GM23338 (cell line): ENCODE data around the gene CHRD. TPM values are rescaled to one million over a fixed set of nuclear protein-coding genes. Genes with fewer than 3 reads are reported as not detected.

Experiments used
- ATAC-seq: fragments of 200-7000 bp; cut with Tn5 transposase; 3 replicates; pipeline ENCODE4 v1.9.1; 2020
- DNase-seq: peaks from one replicate; pipeline ENCODE4 v3.0.0-alpha.2; 2015; ENCODE audit warnings: low spot score
- H2AFZ ChIP-seq: fragments of 200-600 bp; sonication (generic); 2 replicates; pipeline ENCODE4 v1.8.0; 2016; ENCODE audit warnings: antibody characterized with exemption, mild to moderate bottlenecking, moderate library complexity
- H3F3A ChIP-seq: fragments of 200-600 bp; sonication (generic); replicated peaks from 2 replicates; pipeline ENCODE4 v1.8.0; 2017; ENCODE audit warnings: antibody characterized with exemption, mixed run types, low read depth
- H3K27ac ChIP-seq: fragments of 200-600 bp; sonication (generic); 2 replicates; pipeline ENCODE4 v1.6.1; 2016; ENCODE audit warnings: low read depth
- H3K27me3 ChIP-seq: fragments of 200-600 bp; sonication (generic); 2 replicates; pipeline ENCODE4 v1.8.0; 2016; ENCODE audit warnings: mild to moderate bottlenecking, mixed run types, moderate library complexity; ENCODE audit not compliant: insufficient read depth
- H3K36me3 ChIP-seq: fragments of 200-600 bp; sonication (generic); 2 replicates; pipeline ENCODE4 v1.8.0; 2016; ENCODE audit warnings: mild to moderate bottlenecking; ENCODE audit not compliant: insufficient read depth
- H3K4me1 ChIP-seq: fragments of 200-600 bp; sonication (generic); 2 replicates; pipeline ENCODE4 v1.8.0; 2016; ENCODE audit warnings: mild to moderate bottlenecking, moderate library complexity; ENCODE audit not compliant: insufficient read depth
- H3K4me2 ChIP-seq: fragments of 200-600 bp; sonication (generic); 2 replicates; pipeline ENCODE4 v1.7.1; 2017; ENCODE audit warnings: mixed run types
- H3K4me3 ChIP-seq: fragments of 200-600 bp; sonication (generic); 2 replicates; pipeline ENCODE4 v1.6.1; 2016; ENCODE audit warnings: mixed run types
- H3K79me2 ChIP-seq: fragments of 200-600 bp; sonication (generic); replicated peaks from 2 replicates; pipeline ENCODE4 v1.8.0; 2017; ENCODE audit warnings: mild to moderate bottlenecking; ENCODE audit not compliant: insufficient read depth
- H3K9me2 ChIP-seq: fragments of 200-600 bp; sonication (generic); 2 replicates; pipeline ENCODE4 v1.8.0; 2017; ENCODE audit not compliant: insufficient read depth
- H4K20me1 ChIP-seq: fragments of 200-600 bp; sonication (generic); replicated peaks from 2 replicates; pipeline ENCODE4 v1.8.0; 2017; ENCODE audit warnings: mild to moderate bottlenecking; ENCODE audit not compliant: insufficient read depth
- H3K27ac Mint-ChIP-seq: 2 replicates; pipeline ENCODE4 v1.8.0; 2020; ENCODE audit warnings: inconsistent platforms, mild to moderate bottlenecking, moderate library complexity, mixed read lengths
- H3K27me3 Mint-ChIP-seq: 3 replicates; pipeline ENCODE4 v1.8.0; 2022; ENCODE audit warnings: low read depth, mild to moderate bottlenecking, moderate library complexity, mixed read lengths, inconsistent platforms; ENCODE audit not compliant: insufficient read depth, poor library complexity
- H3K36me3 Mint-ChIP-seq: 3 replicates; pipeline ENCODE4 v1.8.0; 2021; ENCODE audit warnings: low read depth, mild to moderate bottlenecking, inconsistent platforms, moderate library complexity, mixed read lengths
- H3K4me1 Mint-ChIP-seq: 3 replicates; pipeline ENCODE4 v1.8.0; 2020; ENCODE audit warnings: mild to moderate bottlenecking, inconsistent platforms, mixed read lengths
- H3K4me3 Mint-ChIP-seq: 3 replicates; pipeline ENCODE4 v1.8.0; 2021; ENCODE audit warnings: moderate library complexity, mild to moderate bottlenecking, inconsistent platforms, mixed read lengths
- H3K9me3 Mint-ChIP-seq: 3 replicates; pipeline ENCODE4 v1.8.0; 2020; ENCODE audit warnings: moderate library complexity, mild to moderate bottlenecking, inconsistent platforms, mixed read lengths
- CREB1 ChIP-seq: fragments of 250-450 bp; sonication (Bioruptor Pico); IDR thresholded peaks from 2 replicates; pipeline ENCODE4 v1.5.0; 2020; ENCODE audit warnings: low read depth, mild to moderate bottlenecking, moderate library complexity
- EZH2 ChIP-seq: fragments of 200-600 bp; sonication (generic); IDR thresholded peaks from one replicate; pipeline ENCODE4 v1.8.0; 2017; ENCODE audit warnings: antibody characterized with exemption, mild to moderate bottlenecking, low read depth; ENCODE audit not compliant: unreplicated experiment
- EZH2phosphoT487 ChIP-seq: fragments of 200-600 bp; sonication (generic); IDR thresholded peaks from one replicate; pipeline ENCODE4 v1.8.1; 2018; ENCODE audit warnings: antibody characterized with exemption; ENCODE audit not compliant: unreplicated experiment
- NANOG ChIP-seq: IDR thresholded peaks from 2 replicates; pipeline ENCODE4 v1.6.1; 2016; ENCODE audit warnings: antibody characterized with exemption, borderline replicate concordance
- POLR2AphosphoS5 ChIP-seq: IDR thresholded peaks from 2 replicates; pipeline ENCODE4 v1.6.1; 2016; ENCODE audit warnings: antibody characterized with exemption, low read depth
- STAT1 ChIP-seq: IDR thresholded peaks from one replicate; pipeline ENCODE4 v1.6.1; 2016; ENCODE audit warnings: antibody characterized with exemption; ENCODE audit not compliant: unreplicated experiment
- ZNF114 ChIP-seq: fragments of 250-450 bp; sonication (Bioruptor Pico); IDR thresholded peaks from 2 replicates; pipeline ENCODE4 v1.5.0; 2020; ENCODE audit warnings: mild to moderate bottlenecking, moderate library complexity
- ZNF331 ChIP-seq: fragments of 250-450 bp; sonication (Bioruptor Pico); IDR thresholded peaks from 2 replicates; pipeline ENCODE4 v1.5.0; 2020; ENCODE audit warnings: low read depth, mild to moderate bottlenecking, moderate library complexity
- polyA plus RNA-seq: library from polyadenylated mRNA; unstranded; fragments of >200 nt; fragmentation: Nextera tagmentation; extraction: Ambion mirVana; gene quantifications from 2 replicates; pipeline ENCODE4 v1.2.1, GENCODE V29; 2016
- total RNA-seq: library from RNA; depleted of rRNA; stranded (reverse); fragments of >200 nt; shearing (Covaris generic); gene quantifications from 2 replicates; pipeline ENCODE4 v1.2.3, GENCODE V29; 2014
- TF ChIP-seq, protein P1 (sequence below): IDR thresholded peaks from one replicate; pipeline ENCODE4 v1.6.1; 2018; ENCODE audit warnings: antibody characterized with exemption; ENCODE audit not compliant: unreplicated experiment
- TF ChIP-seq, protein P2 (sequence below): IDR thresholded peaks from 2 replicates; pipeline ENCODE4 v1.6.1; 2016; ENCODE audit warnings: antibody characterized with exemption
- TF ChIP-seq, protein P3 (sequence below): fragments of 250-450 bp; sonication (Bioruptor Pico); IDR thresholded peaks from 2 replicates; pipeline ENCODE4 v1.5.0; 2020; ENCODE audit warnings: mild to moderate bottlenecking, moderate library complexity
- TF ChIP-seq, protein P4 (sequence below), 2 experiments: fragments of 200-600 bp in 1 of 2; sonication (generic) in 1 of 2; conservative IDR thresholded peaks; 2 replicates each; pipeline versions ENCODE4 v1.5.1 to v1.6.1; 2016 to 2017; ENCODE audit warnings: antibody characterized with exemption in 2 of 2, low read depth in 2 of 2, mild to moderate bottlenecking in 2 of 2, moderate library complexity in 1 of 2

CHRD gene
- total and polyA plus RNA-seq, 2 experiments from 2014 or later, result 0.34 to 0.66 TPM

DNA sequence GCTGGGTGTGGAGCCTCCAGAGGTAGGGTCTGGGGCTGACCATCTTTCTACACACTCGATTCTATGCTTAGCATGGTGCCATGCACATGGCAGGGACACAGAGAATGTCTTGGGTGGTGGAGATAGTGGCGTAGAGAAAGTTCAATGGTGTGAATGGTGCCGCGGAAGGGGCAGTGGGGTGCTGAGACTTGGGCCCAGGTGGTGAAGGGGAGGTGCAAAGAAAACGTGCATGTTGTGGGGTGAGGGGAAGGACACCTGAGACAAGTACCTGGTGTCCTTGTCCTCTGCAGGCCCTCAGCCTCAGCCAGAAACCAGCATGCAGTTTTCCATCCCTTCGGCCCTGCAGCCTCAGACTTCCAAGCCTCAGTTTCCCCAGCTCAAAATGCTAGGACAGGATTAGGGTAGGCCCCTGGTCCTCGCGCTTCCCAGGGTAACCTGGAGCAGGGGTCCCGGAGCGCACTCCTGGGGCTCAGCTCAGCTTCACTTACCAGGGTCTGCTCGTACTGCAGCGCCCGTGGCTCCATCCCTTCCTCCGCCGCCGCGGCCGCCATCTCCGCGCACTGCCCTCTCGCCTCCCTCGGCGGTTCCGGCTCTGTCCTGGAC, 18.8 kb upstream of the CHRD start:
- Mint-ChIP-seq H3K4me1 (peaks cover 25% of the 10 kb centered on the region), H3K9me3 (peaks cover 2% of the 10 kb centered on the region; the same call in 1 of the 3 replicates), H3K27me3 (peaks cover 22% of the 10 kb centered on the region), H3K36me3 (peaks cover 30% of the 10 kb centered on the region), H3K4me3 (peak overlapping the region; percentile 81), H3K27ac (no peak overlapping the region)
- no peak for TF ChIP-seq CREB1
- no peak for TF ChIP-seq EZH2
- TF ChIP-seq, protein P1, sequence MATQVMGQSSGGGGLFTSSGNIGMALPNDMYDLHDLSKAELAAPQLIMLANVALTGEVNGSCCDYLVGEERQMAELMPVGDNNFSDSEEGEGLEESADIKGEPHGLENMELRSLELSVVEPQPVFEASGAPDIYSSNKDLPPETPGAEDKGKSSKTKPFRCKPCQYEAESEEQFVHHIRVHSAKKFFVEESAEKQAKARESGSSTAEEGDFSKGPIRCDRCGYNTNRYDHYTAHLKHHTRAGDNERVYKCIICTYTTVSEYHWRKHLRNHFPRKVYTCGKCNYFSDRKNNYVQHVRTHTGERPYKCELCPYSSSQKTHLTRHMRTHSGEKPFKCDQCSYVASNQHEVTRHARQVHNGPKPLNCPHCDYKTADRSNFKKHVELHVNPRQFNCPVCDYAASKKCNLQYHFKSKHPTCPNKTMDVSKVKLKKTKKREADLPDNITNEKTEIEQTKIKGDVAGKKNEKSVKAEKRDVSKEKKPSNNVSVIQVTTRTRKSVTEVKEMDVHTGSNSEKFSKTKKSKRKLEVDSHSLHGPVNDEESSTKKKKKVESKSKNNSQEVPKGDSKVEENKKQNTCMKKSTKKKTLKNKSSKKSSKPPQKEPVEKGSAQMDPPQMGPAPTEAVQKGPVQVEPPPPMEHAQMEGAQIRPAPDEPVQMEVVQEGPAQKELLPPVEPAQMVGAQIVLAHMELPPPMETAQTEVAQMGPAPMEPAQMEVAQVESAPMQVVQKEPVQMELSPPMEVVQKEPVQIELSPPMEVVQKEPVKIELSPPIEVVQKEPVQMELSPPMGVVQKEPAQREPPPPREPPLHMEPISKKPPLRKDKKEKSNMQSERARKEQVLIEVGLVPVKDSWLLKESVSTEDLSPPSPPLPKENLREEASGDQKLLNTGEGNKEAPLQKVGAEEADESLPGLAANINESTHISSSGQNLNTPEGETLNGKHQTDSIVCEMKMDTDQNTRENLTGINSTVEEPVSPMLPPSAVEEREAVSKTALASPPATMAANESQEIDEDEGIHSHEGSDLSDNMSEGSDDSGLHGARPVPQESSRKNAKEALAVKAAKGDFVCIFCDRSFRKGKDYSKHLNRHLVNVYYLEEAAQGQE, result no peak
- no peak for TF ChIP-seq NANOG
- TF ChIP-seq, protein P2, sequence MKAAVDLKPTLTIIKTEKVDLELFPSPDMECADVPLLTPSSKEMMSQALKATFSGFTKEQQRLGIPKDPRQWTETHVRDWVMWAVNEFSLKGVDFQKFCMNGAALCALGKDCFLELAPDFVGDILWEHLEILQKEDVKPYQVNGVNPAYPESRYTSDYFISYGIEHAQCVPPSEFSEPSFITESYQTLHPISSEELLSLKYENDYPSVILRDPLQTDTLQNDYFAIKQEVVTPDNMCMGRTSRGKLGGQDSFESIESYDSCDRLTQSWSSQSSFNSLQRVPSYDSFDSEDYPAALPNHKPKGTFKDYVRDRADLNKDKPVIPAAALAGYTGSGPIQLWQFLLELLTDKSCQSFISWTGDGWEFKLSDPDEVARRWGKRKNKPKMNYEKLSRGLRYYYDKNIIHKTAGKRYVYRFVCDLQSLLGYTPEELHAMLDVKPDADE, result no peak
- no peak for TF ChIP-seq ZNF114
- TF ChIP-seq, protein P3, sequence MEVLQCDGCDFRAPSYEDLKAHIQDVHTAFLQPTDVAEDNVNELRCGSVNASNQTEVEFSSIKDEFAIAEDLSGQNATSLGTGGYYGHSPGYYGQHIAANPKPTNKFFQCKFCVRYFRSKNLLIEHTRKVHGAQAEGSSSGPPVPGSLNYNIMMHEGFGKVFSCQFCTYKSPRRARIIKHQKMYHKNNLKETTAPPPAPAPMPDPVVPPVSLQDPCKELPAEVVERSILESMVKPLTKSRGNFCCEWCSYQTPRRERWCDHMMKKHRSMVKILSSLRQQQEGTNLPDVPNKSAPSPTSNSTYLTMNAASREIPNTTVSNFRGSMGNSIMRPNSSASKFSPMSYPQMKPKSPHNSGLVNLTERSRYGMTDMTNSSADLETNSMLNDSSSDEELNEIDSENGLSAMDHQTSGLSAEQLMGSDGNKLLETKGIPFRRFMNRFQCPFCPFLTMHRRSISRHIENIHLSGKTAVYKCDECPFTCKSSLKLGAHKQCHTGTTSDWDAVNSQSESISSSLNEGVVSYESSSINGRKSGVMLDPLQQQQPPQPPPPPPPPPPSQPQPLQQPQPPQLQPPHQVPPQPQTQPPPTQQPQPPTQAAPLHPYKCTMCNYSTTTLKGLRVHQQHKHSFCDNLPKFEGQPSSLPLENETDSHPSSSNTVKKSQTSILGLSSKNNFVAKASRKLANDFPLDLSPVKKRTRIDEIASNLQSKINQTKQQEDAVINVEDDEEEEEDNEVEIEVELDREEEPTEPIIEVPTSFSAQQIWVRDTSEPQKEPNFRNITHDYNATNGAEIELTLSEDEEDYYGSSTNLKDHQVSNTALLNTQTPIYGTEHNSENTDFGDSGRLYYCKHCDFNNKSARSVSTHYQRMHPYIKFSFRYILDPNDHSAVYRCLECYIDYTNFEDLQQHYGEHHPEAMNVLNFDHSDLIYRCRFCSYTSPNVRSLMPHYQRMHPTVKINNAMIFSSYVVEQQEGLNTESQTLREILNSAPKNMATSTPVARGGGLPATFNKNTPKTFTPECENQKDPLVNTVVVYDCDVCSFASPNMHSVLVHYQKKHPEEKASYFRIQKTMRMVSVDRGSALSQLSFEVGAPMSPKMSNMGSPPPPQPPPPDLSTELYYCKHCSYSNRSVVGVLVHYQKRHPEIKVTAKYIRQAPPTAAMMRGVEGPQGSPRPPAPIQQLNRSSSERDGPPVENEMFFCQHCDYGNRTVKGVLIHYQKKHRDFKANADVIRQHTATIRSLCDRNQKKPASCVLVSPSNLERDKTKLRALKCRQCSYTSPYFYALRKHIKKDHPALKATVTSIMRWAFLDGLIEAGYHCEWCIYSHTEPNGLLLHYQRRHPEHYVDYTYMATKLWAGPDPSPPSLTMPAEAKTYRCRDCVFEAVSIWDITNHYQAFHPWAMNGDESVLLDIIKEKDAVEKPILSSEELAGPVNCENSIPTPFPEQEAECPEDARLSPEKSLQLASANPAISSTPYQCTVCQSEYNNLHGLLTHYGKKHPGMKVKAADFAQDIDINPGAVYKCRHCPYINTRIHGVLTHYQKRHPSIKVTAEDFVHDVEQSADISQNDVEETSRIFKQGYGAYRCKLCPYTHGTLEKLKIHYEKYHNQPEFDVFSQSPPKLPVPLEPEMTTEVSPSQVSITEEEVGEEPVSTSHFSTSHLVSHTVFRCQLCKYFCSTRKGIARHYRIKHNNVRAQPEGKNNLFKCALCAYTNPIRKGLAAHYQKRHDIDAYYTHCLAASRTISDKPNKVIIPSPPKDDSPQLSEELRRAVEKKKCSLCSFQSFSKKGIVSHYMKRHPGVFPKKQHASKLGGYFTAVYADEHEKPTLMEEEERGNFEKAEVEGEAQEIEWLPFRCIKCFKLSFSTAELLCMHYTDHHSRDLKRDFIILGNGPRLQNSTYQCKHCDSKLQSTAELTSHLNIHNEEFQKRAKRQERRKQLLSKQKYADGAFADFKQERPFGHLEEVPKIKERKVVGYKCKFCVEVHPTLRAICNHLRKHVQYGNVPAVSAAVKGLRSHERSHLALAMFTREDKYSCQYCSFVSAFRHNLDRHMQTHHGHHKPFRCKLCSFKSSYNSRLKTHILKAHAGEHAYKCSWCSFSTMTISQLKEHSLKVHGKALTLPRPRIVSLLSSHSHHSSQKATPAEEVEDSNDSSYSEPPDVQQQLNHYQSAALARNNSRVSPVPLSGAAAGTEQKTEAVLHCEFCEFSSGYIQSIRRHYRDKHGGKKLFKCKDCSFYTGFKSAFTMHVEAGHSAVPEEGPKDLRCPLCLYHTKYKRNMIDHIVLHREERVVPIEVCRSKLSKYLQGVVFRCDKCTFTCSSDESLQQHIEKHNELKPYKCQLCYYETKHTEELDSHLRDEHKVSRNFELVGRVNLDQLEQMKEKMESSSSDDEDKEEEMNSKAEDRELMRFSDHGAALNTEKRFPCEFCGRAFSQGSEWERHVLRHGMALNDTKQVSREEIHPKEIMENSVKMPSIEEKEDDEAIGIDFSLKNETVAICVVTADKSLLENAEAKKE (CRISPR knock-in tag), result no peak
- TF ChIP-seq, protein P4, sequence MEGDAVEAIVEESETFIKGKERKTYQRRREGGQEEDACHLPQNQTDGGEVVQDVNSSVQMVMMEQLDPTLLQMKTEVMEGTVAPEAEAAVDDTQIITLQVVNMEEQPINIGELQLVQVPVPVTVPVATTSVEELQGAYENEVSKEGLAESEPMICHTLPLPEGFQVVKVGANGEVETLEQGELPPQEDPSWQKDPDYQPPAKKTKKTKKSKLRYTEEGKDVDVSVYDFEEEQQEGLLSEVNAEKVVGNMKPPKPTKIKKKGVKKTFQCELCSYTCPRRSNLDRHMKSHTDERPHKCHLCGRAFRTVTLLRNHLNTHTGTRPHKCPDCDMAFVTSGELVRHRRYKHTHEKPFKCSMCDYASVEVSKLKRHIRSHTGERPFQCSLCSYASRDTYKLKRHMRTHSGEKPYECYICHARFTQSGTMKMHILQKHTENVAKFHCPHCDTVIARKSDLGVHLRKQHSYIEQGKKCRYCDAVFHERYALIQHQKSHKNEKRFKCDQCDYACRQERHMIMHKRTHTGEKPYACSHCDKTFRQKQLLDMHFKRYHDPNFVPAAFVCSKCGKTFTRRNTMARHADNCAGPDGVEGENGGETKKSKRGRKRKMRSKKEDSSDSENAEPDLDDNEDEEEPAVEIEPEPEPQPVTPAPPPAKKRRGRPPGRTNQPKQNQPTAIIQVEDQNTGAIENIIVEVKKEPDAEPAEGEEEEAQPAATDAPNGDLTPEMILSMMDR (conservative IDR thresholded peaks at IDR 0.05; ENCODE audit: low read depth in 2 of 2), result no peak
- TF ChIP-seq POLR2AphosphoS5, result no peak
- no peak for TF ChIP-seq ZNF331 (CRISPR knock-in tag)
- TF ChIP-seq EZH2phosphoT487, result no peak
- TF ChIP-seq STAT1, result no peak
- Histone ChIP-seq H3K27me3 (peaks cover 14% of the 10 kb centered on the region), H3K27ac (no peak overlapping the region), H3K9me2 (no peaks in the 10 kb centered on the region), H3K36me3 (peaks cover 9% of the 10 kb centered on the region), H3K79me2 (peaks cover 21% of the 10 kb centered on the region), H3F3A (peaks cover 3% of the 10 kb centered on the region; the same call in 1 of the 2 replicates), H3K4me1 (peaks cover 19% of the 10 kb centered on the region), H2AFZ (0 out of 2 replicates have a peak overlapping the region, but pooled peaks have one; percentile 23), H3K4me2 (peak overlapping the region; percentile 96), H3K4me3 (peak overlapping the region; percentile 82), H4K20me1 (peaks cover 3% of the 10 kb centered on the region; the same call in 1 of the 2 replicates)
- ATAC-seq (no peak), DNase-seq (no peak)
